Ovary (tissue), 9 donors: ENCODE results near the gene FLYWCH2. TPM values are rescaled to one million over a fixed set of nuclear protein-coding genes. Genes with fewer than 3 reads are reported as not detected.

Source experiments
- DNase-seq, 5 donors: peaks; one replicate each; pipeline ENCODE4 v3.0.0-alpha.2; 2019 to 2020
- H3K27ac ChIP-seq, 2 donors: fragments of 200-600 bp; one replicate each; pipeline versions ENCODE4 v1.5.1 to v1.8.0; 2019 to 2022
- H3K27me3 ChIP-seq: fragments of 200-600 bp; one replicate; pipeline ENCODE4 v1.8.0; 2022
- H3K36me3 ChIP-seq: fragments of 200-600 bp; sonication (generic); one replicate; pipeline ENCODE4 v1.5.1; 2019
- H3K4me1 ChIP-seq: one replicate; pipeline ENCODE4 v1.8.1; 2013; ENCODE audit warnings: mild to moderate bottlenecking, moderate library complexity; ENCODE audit not compliant: insufficient read depth
- H3K4me3 ChIP-seq: fragments of 200-600 bp; sonication (generic); one replicate; pipeline ENCODE4 v1.5.1; 2017
- H3K9me3 ChIP-seq, 2 donors: fragments of 200-600 bp in 1 of 2; sonication (generic) in 1 of 2; one replicate each; pipeline versions ENCODE4 v1.5.1 to v1.8.1; 2013 to 2019; ENCODE audit warnings: mild to moderate bottlenecking in 1 of 2, moderate library complexity in 1 of 2
- EP300 ChIP-seq: sonication (generic); formaldehyde crosslinking; IDR thresholded peaks from one replicate; pipeline ENCODE4 v1.6.1; 2017; ENCODE audit warnings: antibody characterized with exemption
- POLR2A ChIP-seq: fragments of 450-650 bp; IDR thresholded peaks from one replicate; pipeline ENCODE4 v1.6.1; 2017; ENCODE audit warnings: antibody characterized with exemption, mild to moderate bottlenecking, moderate library complexity
- WGBS, 3 donors: extraction: QIAGEN DNeasy Blood & Tissue Kit in 1 of 3; methylation state at CpG; one replicate each; pipeline versions ENCODE4 v1.1.5 to v1.1.7; 2013 to 2017; 5-methylcytosine and 5-hydroxymethylcytosine counted together
- intact Hi-C, 4 donors: fragments of 100-400 bp; cut with DNase I; formaldehyde crosslinking; loops; one replicate each; pipeline versions ENCODE4 v1.11.0 to v1.15.1; 2022 to 2023
- polyA plus RNA-seq, 2 donors: library from polyadenylated mRNA; stranded (reverse); fragments of 200-250 nt in 1 of 2; fragments of 350-450 nt in 1 of 2; fragmentation: Illumina TruSeq in 1 of 2; extraction: RNeasy Lipid Tissue Mini Kit (QIAGEN cat#74804) in 1 of 2; gene quantifications; one replicate each; pipeline ENCODE4 v1.2.3, GENCODE V29; 2013 to 2014
- total RNA-seq, 7 donors: library from RNA; depleted of rRNA in 2 of 7; stranded (reverse); fragments of >200 nt in 2 of 7; fragmentation: NEBNext Ultra II Directional in 3 of 7; extraction: Animal tissue kit (Norgen Biotek cat#: 25700) in 3 of 7; gene quantifications; one replicate each; pipeline versions ENCODE4 v1.1.0 to v1.2.4, GENCODE V29; 2016 to 2023
- TF ChIP-seq, protein P1 (sequence below), 3 donors: fragments of 450-650 bp in 2 of 3; fragments of 200-600 bp in 1 of 3; IDR thresholded peaks; one replicate each; pipeline versions ENCODE4 v1.5.1 to v1.8.0; 2016 to 2022; ENCODE audit warnings: antibody characterized with exemption in 3 of 3, mild to moderate bottlenecking in 1 of 3
- donor health status: DM: no; HTN: no; CAD: no; lungs with moderate emphysema.
- donor health status: DM: no; HTN: no; CAD: no.
- donor health status: Bipolar disorder and iron deficiency.
- donor health status: DM: yes; HTN: yes; CAD: no.
- donor health status: DM: no; HTN: no; CAD: no.
- donor health status: DM: yes; HTN: yes; CAD: no.

Gene FLYWCH2
- total and polyA plus RNA-seq, 9 donors = 3.0 to 50.9 (median 30.6) TPM

DNA sequence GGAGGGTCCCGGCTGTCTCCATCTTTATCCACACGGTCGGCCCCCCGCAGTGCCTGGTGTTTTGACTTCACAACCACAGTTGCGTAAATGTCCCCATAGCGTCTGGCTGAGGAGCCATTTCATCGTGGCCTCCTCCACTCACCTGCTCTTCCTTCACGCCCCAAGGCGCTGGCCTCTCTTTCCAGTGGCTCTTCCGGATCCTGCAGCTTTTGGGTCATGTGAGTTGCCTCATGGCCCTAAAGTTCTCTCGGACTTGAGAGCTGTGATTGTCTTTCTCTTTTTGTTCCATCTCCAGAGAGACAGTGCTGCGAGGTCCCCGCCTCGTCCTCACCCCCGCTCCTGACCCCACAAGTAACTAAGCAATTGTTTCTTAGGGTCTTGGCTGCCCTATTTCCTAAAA, 51.4 kb downstream of the FLYWCH2 start:
- intact Hi-C loops = loop anchor here in 1 of 4 donors (5.0 kb wide), 1 partner anchor 67 kb away; no protein-coding TSS in a partner anchor
- Histone ChIP-seq H3K27me3 (no peaks in the 10 kb centered on the region), H3K4me3 (no peak overlapping the region), H3K9me3 (no peaks in the 10 kb centered on the region), H3K36me3 (no peaks in the 10 kb centered on the region), H3K4me1 (no peaks in the 10 kb centered on the region), H3K27ac (no peak overlapping the region)
- 86 to 90% (median 86%) methylated on average over 15 of the region's 15 CpGs for WGBS, 3 donors
- DNase-seq = no peak
- no peak for TF ChIP-seq POLR2A
- TF ChIP-seq EP300 = no peak
- TF ChIP-seq, protein P1, sequence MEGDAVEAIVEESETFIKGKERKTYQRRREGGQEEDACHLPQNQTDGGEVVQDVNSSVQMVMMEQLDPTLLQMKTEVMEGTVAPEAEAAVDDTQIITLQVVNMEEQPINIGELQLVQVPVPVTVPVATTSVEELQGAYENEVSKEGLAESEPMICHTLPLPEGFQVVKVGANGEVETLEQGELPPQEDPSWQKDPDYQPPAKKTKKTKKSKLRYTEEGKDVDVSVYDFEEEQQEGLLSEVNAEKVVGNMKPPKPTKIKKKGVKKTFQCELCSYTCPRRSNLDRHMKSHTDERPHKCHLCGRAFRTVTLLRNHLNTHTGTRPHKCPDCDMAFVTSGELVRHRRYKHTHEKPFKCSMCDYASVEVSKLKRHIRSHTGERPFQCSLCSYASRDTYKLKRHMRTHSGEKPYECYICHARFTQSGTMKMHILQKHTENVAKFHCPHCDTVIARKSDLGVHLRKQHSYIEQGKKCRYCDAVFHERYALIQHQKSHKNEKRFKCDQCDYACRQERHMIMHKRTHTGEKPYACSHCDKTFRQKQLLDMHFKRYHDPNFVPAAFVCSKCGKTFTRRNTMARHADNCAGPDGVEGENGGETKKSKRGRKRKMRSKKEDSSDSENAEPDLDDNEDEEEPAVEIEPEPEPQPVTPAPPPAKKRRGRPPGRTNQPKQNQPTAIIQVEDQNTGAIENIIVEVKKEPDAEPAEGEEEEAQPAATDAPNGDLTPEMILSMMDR (IDR thresholded peaks at IDR 0.05) = no peak

DNA sequence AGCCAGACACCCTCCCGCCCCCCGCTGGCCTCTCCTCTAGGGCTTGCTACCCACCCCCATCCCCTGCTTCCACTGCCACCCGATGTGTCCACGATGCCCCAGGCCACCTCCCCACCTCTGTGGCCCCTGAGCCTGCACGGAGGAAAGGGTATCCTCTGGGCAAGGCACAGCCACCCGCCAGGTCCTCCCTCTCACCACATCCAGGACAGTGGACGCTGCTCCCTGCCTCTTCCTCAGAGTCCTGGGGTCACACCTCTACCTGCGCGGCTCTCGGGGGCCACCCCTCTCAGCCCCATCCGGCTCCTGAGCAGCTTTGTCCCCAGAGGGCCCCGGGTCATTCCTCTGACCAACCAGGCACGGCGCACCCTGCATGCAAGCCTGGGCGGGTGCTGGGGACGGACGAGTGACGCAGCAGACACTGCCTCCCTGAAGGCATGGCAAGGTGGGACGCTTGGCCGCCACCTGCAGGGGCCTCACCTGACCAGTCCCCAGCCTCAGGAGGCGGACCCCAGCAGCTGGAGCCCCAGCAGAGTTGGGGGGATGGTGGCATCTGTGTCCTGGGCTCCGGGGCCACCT, 53.5 kb downstream of the FLYWCH2 start:
- no peak for TF ChIP-seq POLR2A
- TF ChIP-seq EP300 = no peak
- TF ChIP-seq, protein P1 (IDR thresholded peaks at IDR 0.05) = no peak
- no peaks in the 10 kb centered on the region for H3K27me3 ChIP-seq
- no peak overlapping the region for H3K27ac ChIP-seq
- H3K36me3 ChIP-seq = no peaks in the 10 kb centered on the region
- no peak for DNase-seq
- H3K4me3 ChIP-seq = no peak overlapping the region
- intact Hi-C loops = no loop called here
- 88 to 92% (median 89%) methylated on average over 22 of the region's 22 CpGs for WGBS, 3 donors
- H3K9me3 ChIP-seq = no peaks in the 10 kb centered on the region
- H3K4me1 ChIP-seq = no peaks in the 10 kb centered on the region

DNA sequence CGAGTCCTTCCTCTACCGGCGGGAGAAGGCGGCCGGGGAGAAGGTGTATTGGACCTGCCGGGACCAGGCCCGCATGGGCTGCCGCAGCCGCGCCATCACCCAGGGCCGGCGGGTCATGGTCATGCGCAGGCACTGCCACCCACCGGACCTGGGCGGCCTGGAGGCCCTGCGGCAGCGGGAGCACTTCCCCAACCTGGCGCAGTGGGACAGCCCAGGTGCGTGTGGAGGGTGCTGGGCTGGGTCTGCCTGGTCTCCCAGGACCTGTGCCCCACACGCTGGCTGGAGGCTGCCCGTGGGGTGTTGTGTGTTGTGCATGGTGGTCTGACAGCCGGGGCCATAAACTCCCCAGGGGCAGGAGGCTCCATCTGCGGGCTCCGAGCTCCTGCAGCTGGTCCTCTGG, 54.2 kb downstream of the FLYWCH2 start:
- Histone ChIP-seq H3K9me3 (no peaks in the 10 kb centered on the region), H3K4me1 (no peaks in the 10 kb centered on the region), H3K4me3 (no peak overlapping the region), H3K27ac (no peak overlapping the region), H3K27me3 (no peaks in the 10 kb centered on the region), H3K36me3 (no peaks in the 10 kb centered on the region)
- no peak for TF ChIP-seq POLR2A
- no peak for DNase-seq
- 88 to 93% (median 90%) methylated on average over 15 to 24 of the region's 24 CpGs for WGBS, 3 donors
- intact Hi-C loops = no loop called here

DNA sequence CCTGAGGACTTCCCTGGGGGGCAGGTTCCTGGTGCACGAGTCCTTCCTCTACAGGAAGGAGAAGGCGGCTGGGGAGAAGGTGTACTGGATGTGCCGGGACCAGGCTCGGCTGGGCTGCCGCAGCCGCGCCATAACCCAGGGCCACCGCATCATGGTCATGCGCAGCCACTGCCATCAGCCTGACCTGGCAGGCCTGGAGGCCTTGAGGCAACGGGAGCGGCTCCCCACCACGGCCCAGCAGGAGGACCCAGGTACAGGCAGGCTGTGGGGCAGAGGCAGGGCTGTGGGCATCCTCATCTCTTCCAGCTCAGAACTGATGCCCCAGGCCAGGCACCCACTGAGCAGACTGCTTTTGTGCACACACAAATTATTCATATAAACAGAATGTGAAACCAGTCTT, 55.2 kb downstream of the FLYWCH2 start:
- intact Hi-C loops = no loop called here
- 90 to 98% (median 91%) methylated on average over 12 of the region's 12 CpGs for WGBS, 3 donors
- no peaks in the 10 kb centered on the region for H3K9me3 ChIP-seq
- no peak overlapping the region for H3K27ac ChIP-seq
- DNase-seq = no peak
- H3K36me3 ChIP-seq = no peaks in the 10 kb centered on the region
- TF ChIP-seq, protein P1 (IDR thresholded peaks at IDR 0.05) = no peak
- no peak for TF ChIP-seq EP300
- TF ChIP-seq POLR2A = no peak
- H3K27me3 ChIP-seq = no peaks in the 10 kb centered on the region
- no peak overlapping the region for H3K4me3 ChIP-seq
- H3K4me1 ChIP-seq = no peaks in the 10 kb centered on the region

DNA sequence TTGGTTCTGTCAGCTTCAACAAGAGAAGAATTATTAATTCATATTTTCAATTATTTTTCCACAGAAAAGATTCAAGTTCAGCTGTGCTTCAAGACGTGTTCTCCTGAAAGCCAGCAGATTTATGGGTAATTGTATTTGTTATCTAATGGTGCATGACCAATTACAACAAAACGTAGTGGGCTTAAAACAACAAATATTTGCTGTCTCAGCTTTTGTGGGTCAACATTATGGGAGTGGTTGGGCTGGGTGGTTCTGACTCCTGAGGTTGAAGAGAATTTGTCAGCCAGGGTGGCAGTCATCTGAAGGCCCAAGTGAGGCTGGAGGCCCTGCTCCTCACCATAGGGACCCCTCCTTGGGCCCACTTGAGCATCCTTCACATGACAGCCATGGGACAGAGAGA, 57.0 kb downstream of the FLYWCH2 start:
- Histone ChIP-seq H3K27me3 (no peaks in the 10 kb centered on the region), H3K9me3 (no peaks in the 10 kb centered on the region), H3K27ac (no peak overlapping the region), H3K4me3 (no peak overlapping the region), H3K4me1 (no peaks in the 10 kb centered on the region), H3K36me3 (no peaks in the 10 kb centered on the region)
- WGBS, 3 donors = 53 to 63% (median 59%) methylated on average over 2 of the region's 2 CpGs
- no peak for DNase-seq
- TF ChIP-seq POLR2A (no peak), EP300 (no peak)
- TF ChIP-seq, protein P1 (IDR thresholded peaks at IDR 0.05) = no peak
- intact Hi-C loops = no loop called here
